PC-3 (cell line): ENCODE measurements around the gene UCHL1. TPM values are rescaled to one million over a fixed set of nuclear protein-coding genes. Genes with fewer than 3 reads are reported as not detected.
"Not testable (repeated sequence)": the region's sequence is repeated elsewhere in the genome, so short reads cannot be mapped to it uniquely, and the experiment has no call there.

Experiments used
- ATAC-seq: fragments of 200-7000 bp; cut with Tn5 transposase; 2 replicates; pipeline ENCODE4 v1.9.1; 2020; ENCODE audit warnings: mild to moderate bottlenecking, moderate library complexity
- BruUV-seq: library from RNA; stranded (reverse); fragments of 400-500 nt; replicated peaks from 2 replicates; lab custom pipeline; 2021; lab: Mats Ljungman, UMichigan
- CTCF ChIA-PET: fragments of 300-600 bp; sonication (Branson Sonifier 250); formaldehyde crosslinking; loops from one replicate; lab custom pipeline; 2022; ENCODE audit warnings: antibody characterized with exemption; lab: Charles Lee
- POLR2A ChIA-PET: fragments of 300-600 bp; sonication (Branson Sonifier 250); formaldehyde crosslinking; loops from one replicate; lab custom pipeline; 2022; ENCODE audit warnings: antibody characterized with exemption; ENCODE audit not compliant: unreplicated experiment; lab: Charles Lee
- DNase-seq: peaks from one replicate; pipeline ENCODE4 v3.0.0-alpha.2; 2015
- H2AFZ ChIP-seq: fragments of 300-600 bp; sonication (generic); 2 replicates; pipeline ENCODE4 v1.6.0; 2016; ENCODE audit warnings: antibody characterized with exemption, low read length
- H3F3A ChIP-seq: fragments of 300-600 bp; sonication (generic); one replicate; pipeline ENCODE4 v1.6.0; 2017; ENCODE audit warnings: antibody characterized with exemption, low read length, control low read depth, mild to moderate bottlenecking; ENCODE audit not compliant: unreplicated experiment
- H3K27ac ChIP-seq: fragments of 300-600 bp; sonication (generic); 2 replicates; pipeline ENCODE4 v1.5.1; 2016; ENCODE audit warnings: mild to moderate bottlenecking, low read length
- H3K27me3 ChIP-seq: fragments of 300-600 bp; sonication (generic); 2 replicates; pipeline ENCODE4 v1.6.1; 2016; ENCODE audit warnings: low read length, mixed read lengths
- H3K36me3 ChIP-seq: fragments of 300-600 bp; sonication (generic); 2 replicates; pipeline ENCODE4 v1.6.1; 2016; ENCODE audit warnings: low read depth, mixed run types, low read length, mixed read lengths
- H3K4me1 ChIP-seq: fragments of 300-600 bp; sonication (generic); 2 replicates; pipeline ENCODE4 v1.5.1; 2016; ENCODE audit warnings: low read length; ENCODE audit not compliant: insufficient read depth
- H3K4me2 ChIP-seq: fragments of 300-600 bp; sonication (generic); 2 replicates; pipeline ENCODE4 v1.6.0; 2016; ENCODE audit warnings: low read length
- H3K4me3 ChIP-seq: fragments of 300-600 bp; sonication (generic); 2 replicates; pipeline ENCODE4 v1.5.1; 2016; ENCODE audit warnings: mild to moderate bottlenecking, low read length, mixed read lengths
- H3K79me2 ChIP-seq: fragments of 300-600 bp; sonication (generic); 2 replicates; pipeline ENCODE4 v1.6.1; 2017; ENCODE audit warnings: low read length, mixed read lengths
- H3K9ac ChIP-seq: fragments of 300-600 bp; sonication (generic); 2 replicates; pipeline ENCODE4 v1.6.0; 2016; ENCODE audit warnings: mild to moderate bottlenecking, low read length
- H3K9me2 ChIP-seq: fragments of 300-600 bp; sonication (generic); replicated peaks from 2 replicates; pipeline ENCODE4 v1.6.1; 2016; ENCODE audit warnings: mixed run types, low read length, mixed read lengths
- H3K9me3 ChIP-seq: fragments of 300-600 bp; sonication (generic); 2 replicates; pipeline ENCODE4 v1.6.1; 2016; ENCODE audit warnings: low read length, mixed read lengths
- H4K20me1 ChIP-seq: fragments of 300-600 bp; sonication (generic); 2 replicates; pipeline ENCODE4 v1.6.1; 2016; ENCODE audit warnings: low read length, mixed read lengths
- EZH2 ChIP-seq: fragments of 300-600 bp; sonication (generic); IDR thresholded peaks from one replicate; pipeline ENCODE4 v1.6.1; 2017; ENCODE audit warnings: antibody characterized with exemption, mild to moderate bottlenecking, low read length; ENCODE audit not compliant: unreplicated experiment
- EZH2phosphoT487 ChIP-seq: fragments of 300-600 bp; sonication (generic); IDR thresholded peaks from 2 replicates; pipeline ENCODE4 v1.6.1; 2018; ENCODE audit warnings: mild to moderate bottlenecking, antibody characterized with exemption, low read length, borderline replicate concordance
- intact Hi-C: fragments of 100-400 bp; cut with micrococcal nuclease; formaldehyde crosslinking; loops from 2 replicates; pipeline ENCODE4 v1.9.0; 2023
- total RNA-seq: library from RNA; depleted of rRNA; stranded (reverse); fragments of >200 nt; gene quantifications from 2 replicates; pipeline ENCODE4 v1.2.3, GENCODE V29; 2014
- TF ChIP-seq, protein P1 (sequence below): fragments of 300-600 bp; sonication (generic); conservative IDR thresholded peaks from 2 replicates; pipeline ENCODE4 v1.5.1; 2017; ENCODE audit warnings: antibody characterized with exemption, low read depth, mild to moderate bottlenecking, low read length

The UCHL1 gene
- total RNA-seq, 1 experiment from 2014 or later = 1.8 TPM

- H3K79me2 ChIP-seq = no peaks in the 10 kb centered on the region
- H3K9me3 ChIP-seq = no peaks in the 10 kb centered on the region
- H2AFZ ChIP-seq = no peak overlapping the region
- ATAC-seq (no peak), DNase-seq (no peak)
- no peak for TF ChIP-seq EZH2phosphoT487
- TF ChIP-seq EZH2 = no peak
- TF ChIP-seq, protein P1, sequence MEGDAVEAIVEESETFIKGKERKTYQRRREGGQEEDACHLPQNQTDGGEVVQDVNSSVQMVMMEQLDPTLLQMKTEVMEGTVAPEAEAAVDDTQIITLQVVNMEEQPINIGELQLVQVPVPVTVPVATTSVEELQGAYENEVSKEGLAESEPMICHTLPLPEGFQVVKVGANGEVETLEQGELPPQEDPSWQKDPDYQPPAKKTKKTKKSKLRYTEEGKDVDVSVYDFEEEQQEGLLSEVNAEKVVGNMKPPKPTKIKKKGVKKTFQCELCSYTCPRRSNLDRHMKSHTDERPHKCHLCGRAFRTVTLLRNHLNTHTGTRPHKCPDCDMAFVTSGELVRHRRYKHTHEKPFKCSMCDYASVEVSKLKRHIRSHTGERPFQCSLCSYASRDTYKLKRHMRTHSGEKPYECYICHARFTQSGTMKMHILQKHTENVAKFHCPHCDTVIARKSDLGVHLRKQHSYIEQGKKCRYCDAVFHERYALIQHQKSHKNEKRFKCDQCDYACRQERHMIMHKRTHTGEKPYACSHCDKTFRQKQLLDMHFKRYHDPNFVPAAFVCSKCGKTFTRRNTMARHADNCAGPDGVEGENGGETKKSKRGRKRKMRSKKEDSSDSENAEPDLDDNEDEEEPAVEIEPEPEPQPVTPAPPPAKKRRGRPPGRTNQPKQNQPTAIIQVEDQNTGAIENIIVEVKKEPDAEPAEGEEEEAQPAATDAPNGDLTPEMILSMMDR = no peak
- H4K20me1 ChIP-seq = no peaks in the 10 kb centered on the region
- no peak overlapping the region for H3K4me2 ChIP-seq
- no peak overlapping the region for H3K27ac ChIP-seq
- no peaks in the 10 kb centered on the region for H3K4me1 ChIP-seq
- ChIA-PET POLR2A (no interaction called here), CTCF (interaction anchor here (1.0 kb wide), 1 partner anchor 9 kb away, joined by 3 read pairs; no protein-coding TSS in a partner anchor)
- intact Hi-C loops = no loop called here
- no TSS peak for BruUV-seq
- no peaks in the 10 kb centered on the region for H3K27me3 ChIP-seq
- H3K4me3 ChIP-seq = no peak overlapping the region
- H3K36me3 ChIP-seq = no peaks in the 10 kb centered on the region
- H3K9ac ChIP-seq = no peak overlapping the region
- H3K9me2 ChIP-seq = no peaks in the 10 kb centered on the region
- no peaks in the 10 kb centered on the region for H3F3A ChIP-seq
Measured at GRCh38 chr4:41267997-41268396, 11.3 kb downstream of the UCHL1 start.

GRCh38 chr4:41268721-41269517 is 12.2 kb downstream of the UCHL1 start:
- ChIA-PET CTCF (interaction anchor here (1.0 kb wide), 1 partner anchor 10 kb away, joined by 3 read pairs; no protein-coding TSS in a partner anchor), POLR2A (no interaction called here)
- no peak for DNase-seq
- no peaks in the 10 kb centered on the region for H3K4me1 ChIP-seq
- H3K79me2 ChIP-seq = no peaks in the 10 kb centered on the region
- no peaks in the 10 kb centered on the region for H4K20me1 ChIP-seq
- H3K27me3 ChIP-seq = no peaks in the 10 kb centered on the region
- H3K4me3 ChIP-seq = no peak overlapping the region
- H3K9me3 ChIP-seq = no peaks in the 10 kb centered on the region
- H3K4me2 ChIP-seq = no peak overlapping the region
- H3K9ac ChIP-seq = no peak overlapping the region
- no peak for ATAC-seq
- no peaks in the 10 kb centered on the region for H3F3A ChIP-seq
- H3K36me3 ChIP-seq = no peaks in the 10 kb centered on the region
- H2AFZ ChIP-seq = no peak overlapping the region
- no peak overlapping the region for H3K27ac ChIP-seq
- H3K9me2 ChIP-seq = no peaks in the 10 kb centered on the region
- no TSS peak for BruUV-seq
- TF ChIP-seq, protein P1 = no peak
- TF ChIP-seq EZH2 = no peak
- TF ChIP-seq EZH2phosphoT487 = no peak
- intact Hi-C loops = no loop called here

DNA sequence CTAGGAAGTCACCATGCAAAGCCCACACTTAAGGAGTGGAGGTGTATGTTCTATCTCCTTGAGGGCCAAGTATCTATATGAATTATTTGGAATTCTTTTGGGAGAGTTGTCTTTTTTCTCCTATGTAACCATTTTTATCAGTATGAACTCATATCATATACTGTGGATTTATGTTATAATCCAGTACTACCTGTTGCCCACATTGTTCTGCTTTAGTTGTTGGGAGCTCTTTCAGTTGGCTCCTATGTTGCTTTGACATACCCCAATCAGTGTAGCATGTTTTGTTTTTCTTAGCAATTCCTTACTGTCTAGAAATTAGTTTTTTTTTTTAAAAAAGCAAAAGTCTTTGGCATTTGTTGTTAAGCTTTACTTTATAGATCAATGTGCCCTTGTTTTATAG is 13.0 kb downstream of the UCHL1 start:
- Histone ChIP-seq H3K27me3 (no peaks in the 10 kb centered on the region), H3K9ac (no peak overlapping the region), H3K27ac (no peak overlapping the region), H3K36me3 (no peaks in the 10 kb centered on the region), H3K4me3 (no peak overlapping the region), H3K4me1 (no peaks in the 10 kb centered on the region), H3K9me3 (no peaks in the 10 kb centered on the region), H3K4me2 (no peak overlapping the region), H3K79me2 (no peaks in the 10 kb centered on the region), H2AFZ (no peak overlapping the region), H4K20me1 (no peaks in the 10 kb centered on the region), H3K9me2 (no peaks in the 10 kb centered on the region), H3F3A (no peaks in the 10 kb centered on the region)
- intact Hi-C loops = no loop called here
- TF ChIP-seq, protein P1 = no peak
- TF ChIP-seq EZH2 (no peak), EZH2phosphoT487 (no peak)
- POLR2A ChIA-PET = no interaction called here
- no peak for DNase-seq
- BruUV-seq = no TSS peak
- CTCF ChIA-PET = no interaction called here
- no peak for ATAC-seq

DNA sequence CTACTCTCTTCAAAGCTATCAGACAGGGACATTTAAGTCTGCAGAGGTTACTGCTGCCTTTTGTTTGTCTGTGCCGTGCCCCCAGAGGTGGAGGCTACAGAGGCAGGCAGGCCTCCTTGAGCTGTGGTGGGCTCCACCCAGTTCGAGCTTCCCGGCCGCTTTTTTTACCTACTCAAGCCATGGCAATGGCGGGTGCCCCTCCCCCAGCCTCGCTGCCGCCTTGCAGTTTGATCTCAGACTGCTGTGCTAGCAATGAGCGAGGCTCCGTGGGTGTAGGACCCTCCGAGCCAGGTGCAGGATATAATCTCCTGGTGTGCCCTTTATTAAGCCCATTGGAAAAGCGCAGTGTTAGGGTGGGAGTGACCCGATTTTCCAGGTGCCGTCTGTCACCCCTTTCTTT is 19.2 kb downstream of the UCHL1 start:
- BruUV-seq, H3K4me3 ChIP-seq, H3K9me2 ChIP-seq, H3K27me3 ChIP-seq, POLR2A ChIA-PET, CTCF ChIA-PET, H4K20me1 ChIP-seq, H3K79me2 ChIP-seq, H3K4me1 ChIP-seq, H2AFZ ChIP-seq, H3K9ac ChIP-seq, ATAC-seq, H3F3A ChIP-seq, intact Hi-C loops, DNase-seq, H3K9me3 ChIP-seq, H3K36me3 ChIP-seq, H3K4me2 ChIP-seq, H3K27ac ChIP-seq: not testable (repeated sequence)
